Nephron progenitor cell (in vitro differentiated cells): Measurements from ENCODE around the gene GNRHR.

Experiments used
- DNase-seq: peaks from one replicate; pipeline ENCODE4 v3.0.0; 2021
- H3K27ac Mint-ChIP-seq: 2 replicates; pipeline ENCODE4 v1.8.0; 2021; ENCODE audit warnings: mild to moderate bottlenecking, moderate library complexity, mixed read lengths
- H3K27me3 Mint-ChIP-seq: 2 replicates; pipeline ENCODE4 v1.8.0; 2021; ENCODE audit warnings: mild to moderate bottlenecking, low read depth, mixed read lengths; ENCODE audit not compliant: poor library complexity
- H3K36me3 Mint-ChIP-seq: 2 replicates; pipeline ENCODE4 v1.8.0; 2021; ENCODE audit warnings: low read depth, mixed read lengths
- H3K4me1 Mint-ChIP-seq: 2 replicates; pipeline ENCODE4 v1.8.0; 2021; ENCODE audit warnings: mixed read lengths
- H3K4me3 Mint-ChIP-seq: 2 replicates; pipeline ENCODE4 v1.8.0; 2021; ENCODE audit warnings: mild to moderate bottlenecking, moderate library complexity, mixed read lengths
- H3K9me3 Mint-ChIP-seq: 2 replicates; pipeline ENCODE4 v1.8.0; 2021; ENCODE audit warnings: mild to moderate bottlenecking, moderate library complexity, mixed read lengths
- TF ChIP-seq, protein P1 (sequence below): fragments of 200-600 bp; sonication (generic); IDR thresholded peaks from 2 replicates; pipeline ENCODE4 v1.5.0; 2021; ENCODE audit warnings: antibody characterized with exemption

Gene GNRHR

DNA sequence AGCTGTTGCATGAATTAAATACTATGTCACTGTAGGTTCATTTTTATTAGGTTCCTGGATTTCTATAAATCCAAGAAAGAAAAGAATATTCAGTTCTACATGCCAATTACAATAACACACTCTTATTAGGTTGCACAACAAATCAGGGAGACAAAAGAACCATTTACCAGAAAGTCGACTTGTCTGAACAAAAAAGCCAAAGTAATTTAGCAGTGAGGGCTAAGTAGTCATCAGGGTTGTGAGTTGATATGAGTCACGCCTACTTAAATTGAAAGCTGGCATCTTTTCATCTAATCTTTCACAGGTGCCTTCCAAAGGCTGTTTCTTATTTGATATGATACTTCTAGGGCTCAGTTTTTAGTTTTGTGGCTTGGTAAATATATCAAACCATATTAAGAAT is 25.4 kb upstream of the GNRHR start:
- TF ChIP-seq, protein P1, sequence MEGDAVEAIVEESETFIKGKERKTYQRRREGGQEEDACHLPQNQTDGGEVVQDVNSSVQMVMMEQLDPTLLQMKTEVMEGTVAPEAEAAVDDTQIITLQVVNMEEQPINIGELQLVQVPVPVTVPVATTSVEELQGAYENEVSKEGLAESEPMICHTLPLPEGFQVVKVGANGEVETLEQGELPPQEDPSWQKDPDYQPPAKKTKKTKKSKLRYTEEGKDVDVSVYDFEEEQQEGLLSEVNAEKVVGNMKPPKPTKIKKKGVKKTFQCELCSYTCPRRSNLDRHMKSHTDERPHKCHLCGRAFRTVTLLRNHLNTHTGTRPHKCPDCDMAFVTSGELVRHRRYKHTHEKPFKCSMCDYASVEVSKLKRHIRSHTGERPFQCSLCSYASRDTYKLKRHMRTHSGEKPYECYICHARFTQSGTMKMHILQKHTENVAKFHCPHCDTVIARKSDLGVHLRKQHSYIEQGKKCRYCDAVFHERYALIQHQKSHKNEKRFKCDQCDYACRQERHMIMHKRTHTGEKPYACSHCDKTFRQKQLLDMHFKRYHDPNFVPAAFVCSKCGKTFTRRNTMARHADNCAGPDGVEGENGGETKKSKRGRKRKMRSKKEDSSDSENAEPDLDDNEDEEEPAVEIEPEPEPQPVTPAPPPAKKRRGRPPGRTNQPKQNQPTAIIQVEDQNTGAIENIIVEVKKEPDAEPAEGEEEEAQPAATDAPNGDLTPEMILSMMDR: no peak
- Mint-ChIP-seq H3K4me3 (no peak overlapping the region), H3K9me3 (no peaks in the 10 kb centered on the region), H3K4me1 (peaks cover 7% of the 10 kb centered on the region), H3K27ac (no peak overlapping the region), H3K27me3 (no peaks in the 10 kb centered on the region), H3K36me3 (no peaks in the 10 kb centered on the region)
- no peak for DNase-seq

DNA sequence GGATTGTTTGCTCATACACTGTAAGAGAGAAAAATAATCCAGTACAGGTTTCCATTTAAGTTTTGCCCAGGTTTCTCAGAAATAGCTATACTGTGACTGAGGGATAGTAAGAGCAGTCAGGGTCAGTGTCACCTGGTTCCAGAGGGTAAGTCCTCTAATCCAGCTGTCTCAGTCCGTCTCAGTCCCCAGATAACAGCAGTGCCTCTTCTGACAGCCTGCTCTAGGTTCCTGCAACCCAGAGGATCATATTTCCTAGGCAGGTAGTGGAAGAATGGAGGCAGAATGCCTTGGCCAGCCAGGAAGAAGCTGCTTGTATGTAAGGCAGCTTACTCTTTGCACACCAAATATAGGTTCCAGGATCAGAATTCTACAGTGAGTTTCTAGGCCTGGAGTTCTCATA is 22.6 kb upstream of the GNRHR start:
- DNase-seq: no peak
- Mint-ChIP-seq H3K27me3 (no peaks in the 10 kb centered on the region), H3K36me3 (no peaks in the 10 kb centered on the region), H3K9me3 (no peaks in the 10 kb centered on the region), H3K4me1 (peaks cover 7% of the 10 kb centered on the region), H3K4me3 (no peak overlapping the region), H3K27ac (no peak overlapping the region)
- TF ChIP-seq, protein P1: no peak

DNA sequence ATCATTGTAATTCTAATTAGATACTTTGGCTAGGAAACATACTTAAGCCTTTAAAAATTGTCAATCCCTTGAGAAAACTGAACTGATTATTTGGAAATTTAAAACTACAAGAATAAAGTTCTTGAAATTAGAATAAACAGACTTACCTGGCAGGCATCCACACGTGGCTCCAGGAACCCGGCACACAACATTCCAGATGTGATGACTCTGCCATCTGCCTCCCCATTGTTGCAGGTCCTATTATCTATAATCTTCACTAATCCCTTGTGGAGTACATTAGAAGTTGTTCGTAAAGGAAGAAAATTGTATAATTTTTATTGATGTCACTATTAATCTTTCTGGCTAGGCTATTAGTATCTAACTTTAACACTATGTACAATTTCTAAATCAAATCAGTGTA is 16.2 kb upstream of the GNRHR start:
- no peak for DNase-seq
- no peaks in the 10 kb centered on the region for H3K36me3 Mint-ChIP-seq
- H3K4me3 Mint-ChIP-seq: no peak overlapping the region
- no peak overlapping the region for H3K27ac Mint-ChIP-seq
- TF ChIP-seq, protein P1: no peak
- H3K4me1 Mint-ChIP-seq: no peaks in the 10 kb centered on the region
- H3K9me3 Mint-ChIP-seq: no peaks in the 10 kb centered on the region
- no peaks in the 10 kb centered on the region for H3K27me3 Mint-ChIP-seq

DNA sequence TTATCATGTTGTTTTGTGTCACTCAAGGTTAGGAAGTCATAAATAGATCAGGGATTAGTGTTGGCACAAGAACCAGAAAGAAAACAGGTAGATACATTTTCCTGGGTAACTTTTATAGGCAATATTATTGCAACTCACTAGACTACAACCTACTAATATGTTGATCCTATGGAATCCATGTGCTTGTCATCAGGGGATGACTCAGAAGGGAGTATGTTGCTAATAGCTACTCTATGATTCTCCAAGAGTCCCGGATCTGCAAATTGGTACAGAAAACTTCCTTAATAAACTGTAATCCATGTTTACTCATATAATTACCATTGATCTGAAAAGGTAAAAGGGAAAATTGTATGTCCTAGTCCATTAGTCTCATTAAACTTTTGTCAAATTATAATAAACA is 11.7 kb upstream of the GNRHR start:
- H3K4me3 Mint-ChIP-seq: no peak overlapping the region
- H3K4me1 Mint-ChIP-seq: peaks cover 5% of the 10 kb centered on the region
- DNase-seq: no peak
- TF ChIP-seq, protein P1: no peak
- no peak overlapping the region for H3K27ac Mint-ChIP-seq
- H3K27me3 Mint-ChIP-seq: no peaks in the 10 kb centered on the region
- H3K36me3 Mint-ChIP-seq: no peaks in the 10 kb centered on the region
- H3K9me3 Mint-ChIP-seq: no peaks in the 10 kb centered on the region

DNA sequence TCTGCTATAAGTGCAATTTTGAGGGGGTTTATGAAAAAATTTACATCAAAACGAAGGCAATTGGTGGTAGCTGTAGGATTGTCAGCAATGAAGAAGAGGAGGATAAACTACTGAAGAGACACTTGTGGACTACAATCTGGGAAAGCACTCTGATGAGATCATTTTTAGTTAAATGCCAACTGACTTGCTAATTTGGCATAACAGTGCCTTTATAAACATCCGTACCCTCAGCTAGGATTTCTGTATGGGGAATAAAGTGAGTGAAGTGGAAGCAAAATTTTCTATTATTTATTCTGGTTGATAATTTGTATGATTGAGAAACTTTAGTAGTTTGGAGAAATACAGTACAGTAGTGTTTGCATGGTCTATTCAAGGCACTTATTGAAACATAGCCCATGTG is 11.2 kb upstream of the GNRHR start:
- Mint-ChIP-seq H3K9me3 (no peaks in the 10 kb centered on the region), H3K27ac (no peak overlapping the region), H3K4me1 (peaks cover 5% of the 10 kb centered on the region), H3K27me3 (no peaks in the 10 kb centered on the region), H3K36me3 (no peaks in the 10 kb centered on the region), H3K4me3 (no peak overlapping the region)
- no peak for DNase-seq
- TF ChIP-seq, protein P1: no peak

DNA sequence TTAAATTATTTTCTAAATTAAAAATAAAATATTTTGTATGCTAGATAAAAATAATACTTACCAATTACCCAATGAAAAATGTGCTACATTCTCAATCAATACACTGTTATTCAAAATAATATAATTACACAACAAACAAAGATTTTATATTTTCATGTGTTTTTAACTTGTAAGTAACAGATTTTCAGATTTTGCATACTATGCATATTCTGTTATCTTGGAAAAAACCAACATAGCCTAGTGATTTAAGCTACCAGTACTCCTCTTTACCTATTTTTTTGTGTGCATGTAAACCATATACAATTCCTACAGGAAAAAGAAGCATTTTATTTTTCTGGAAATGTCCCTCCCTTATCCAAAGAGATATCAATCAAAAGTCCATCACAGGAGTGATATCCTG is 10.0 kb upstream of the GNRHR start:
- Mint-ChIP-seq H3K27me3 (no peaks in the 10 kb centered on the region), H3K4me1 (peaks cover 5% of the 10 kb centered on the region), H3K9me3 (no peaks in the 10 kb centered on the region), H3K27ac (no peak overlapping the region), H3K4me3 (no peak overlapping the region), H3K36me3 (no peaks in the 10 kb centered on the region)
- DNase-seq: no peak
- TF ChIP-seq, protein P1: no peak
